KG1 (cell line): Measurements from ENCODE around the gene HHIPL1.

Experiments
- DNase-seq: peaks from one replicate; lab custom pipeline; 2025; lab: John Stamatoyannopoulos, UW

Gene HHIPL1

DNA sequence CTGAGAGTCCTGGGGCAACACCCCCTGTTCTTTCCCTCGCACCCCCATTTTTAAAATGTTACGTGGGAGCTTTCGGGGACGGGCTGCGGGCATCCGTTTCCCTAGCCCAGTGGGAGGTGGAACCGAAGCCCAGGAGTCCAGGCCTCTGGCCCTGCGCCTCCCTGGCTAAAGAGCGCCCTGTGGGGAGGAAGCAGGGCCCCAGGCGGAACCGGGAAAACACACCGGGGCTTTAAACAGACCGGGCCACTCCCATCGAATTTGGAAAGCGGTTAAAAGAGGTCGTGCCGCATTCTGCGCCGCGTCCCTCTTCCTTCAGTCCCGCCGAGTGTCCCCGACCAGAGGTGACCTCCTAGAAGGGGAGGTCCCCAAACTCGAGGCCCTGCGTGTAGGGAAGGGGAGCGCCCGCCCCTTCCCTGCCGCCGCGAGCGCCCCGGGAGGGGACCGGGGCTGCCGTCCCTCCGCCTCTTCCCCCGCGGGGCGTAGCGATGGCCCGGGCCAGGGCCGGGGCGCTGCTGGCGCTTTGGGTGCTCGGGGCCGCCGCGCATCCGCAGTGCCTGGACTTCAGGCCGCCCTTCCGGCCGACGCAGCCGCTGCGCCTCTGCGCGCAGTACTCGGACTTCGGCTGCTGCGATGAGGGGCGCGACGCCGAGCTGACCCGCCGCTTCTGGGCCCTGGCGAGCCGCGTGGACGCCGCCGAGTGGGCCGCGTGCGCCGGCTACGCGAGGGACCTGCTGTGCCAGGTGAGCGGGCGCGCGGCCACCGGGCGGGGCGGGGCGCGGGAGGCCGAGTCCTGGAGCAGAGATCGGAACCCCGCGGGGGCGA lies at the start of gene HHIPL1:
Gene HHIPL1, plus strand, starts transcription at position 407 of the 822 bp plus-strand sequence. Its CDS starts 79 bp downstream, at position 486.
- no peak for DNase-seq

DNA sequence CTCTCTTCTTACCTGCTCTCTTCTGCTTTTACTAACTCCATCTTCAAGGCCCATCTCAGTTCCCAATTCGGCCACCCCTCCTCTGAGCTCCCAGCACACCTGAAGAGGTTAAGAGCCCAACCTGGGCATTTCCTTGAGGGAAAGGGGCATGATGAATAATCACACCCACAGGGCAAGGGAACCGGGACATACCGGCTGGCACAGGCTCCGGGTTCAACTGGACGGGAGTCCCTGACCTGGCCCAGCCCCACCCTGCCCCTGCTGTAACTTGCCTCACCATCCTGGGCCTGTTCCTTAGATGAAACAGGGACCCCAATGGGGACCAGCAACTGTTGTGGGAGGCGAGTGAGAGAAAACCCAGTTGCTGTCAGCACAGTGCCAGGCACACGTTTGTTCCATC lies 49.4 kb upstream of the HHIPL1 start:
- DNase-seq, result no peak

DNA sequence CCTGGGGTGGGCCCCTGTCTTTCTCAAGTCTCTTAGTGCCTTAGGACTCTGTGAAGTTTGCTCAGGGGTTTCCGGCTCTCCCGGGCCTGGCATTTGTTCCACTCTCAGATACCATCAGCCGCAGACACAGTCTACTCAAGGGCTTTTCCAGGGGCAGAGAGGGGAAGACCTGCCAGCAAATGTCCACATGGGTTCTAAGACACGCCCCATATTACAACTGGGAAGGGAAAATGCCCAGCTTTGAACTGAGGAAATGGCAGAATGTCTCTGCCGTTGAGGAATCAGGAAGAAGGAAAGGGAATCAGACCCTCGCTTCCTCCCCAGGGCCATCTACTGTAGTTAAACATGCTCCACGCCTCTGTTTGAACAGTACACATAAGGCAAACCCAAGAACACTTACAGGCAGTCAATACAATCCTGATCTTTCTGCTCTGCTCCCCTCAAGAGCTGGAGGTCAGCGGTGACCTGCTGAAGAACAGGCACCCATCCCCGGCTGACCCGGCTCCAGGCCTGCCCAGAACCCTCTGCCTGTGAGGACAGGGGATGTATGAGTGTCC lies 48.8 kb upstream of the HHIPL1 start:
- DNase-seq, result no peak

DNA sequence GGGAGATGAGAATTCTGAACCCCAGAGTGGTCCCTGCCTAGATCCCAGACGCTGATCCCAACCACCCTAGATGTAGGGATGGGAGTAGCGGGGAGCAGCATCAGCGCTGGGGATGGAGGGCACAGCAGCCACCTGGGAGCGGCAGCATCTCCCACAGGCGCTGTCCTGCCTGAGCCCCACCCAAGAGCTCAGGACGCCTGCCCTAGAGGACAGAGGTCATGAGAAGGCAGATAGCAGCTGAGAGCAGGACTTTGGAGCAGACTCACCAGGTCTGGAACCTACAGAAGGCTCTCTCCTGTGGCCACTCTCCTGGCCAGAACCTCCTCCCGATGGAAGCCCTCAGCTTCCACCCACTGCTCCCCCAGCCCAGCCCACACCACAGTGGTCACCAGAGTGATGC lies 48.2 kb upstream of the HHIPL1 start:
- DNase-seq, result no peak

DNA sequence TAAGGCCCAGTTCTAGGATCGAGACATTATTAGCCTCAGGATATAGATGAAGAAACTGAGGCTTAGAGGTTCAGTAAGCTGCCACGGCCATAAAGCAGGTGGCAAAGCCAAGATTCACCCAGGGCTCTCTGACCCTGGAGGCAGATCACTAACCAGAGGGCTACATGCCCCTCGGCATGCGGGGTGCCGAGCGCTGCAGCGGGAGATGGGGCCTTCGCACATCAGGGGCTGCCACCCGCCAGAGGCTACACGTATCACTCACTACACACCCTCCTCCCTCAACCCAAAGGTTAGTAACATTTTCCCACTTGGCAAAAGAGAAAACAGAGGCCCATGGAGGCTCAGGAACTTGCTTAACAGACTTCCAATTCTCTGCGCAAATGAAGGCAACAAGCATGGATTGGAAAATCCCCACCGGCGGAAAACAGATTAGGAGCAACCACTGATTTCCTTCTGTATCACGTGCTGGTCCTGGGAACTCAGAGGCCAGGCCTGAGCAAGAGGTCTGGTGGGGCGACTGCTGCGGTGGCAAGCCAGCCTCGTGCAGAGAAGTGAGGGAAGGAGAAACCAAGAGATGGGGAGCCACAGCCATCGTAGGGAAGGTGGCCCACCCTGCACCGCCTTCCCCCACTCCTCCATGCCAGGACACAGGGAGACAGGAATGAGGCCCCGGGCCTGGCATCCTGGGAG lies 46.9 kb upstream of the HHIPL1 start:
- DNase-seq, result no peak

DNA sequence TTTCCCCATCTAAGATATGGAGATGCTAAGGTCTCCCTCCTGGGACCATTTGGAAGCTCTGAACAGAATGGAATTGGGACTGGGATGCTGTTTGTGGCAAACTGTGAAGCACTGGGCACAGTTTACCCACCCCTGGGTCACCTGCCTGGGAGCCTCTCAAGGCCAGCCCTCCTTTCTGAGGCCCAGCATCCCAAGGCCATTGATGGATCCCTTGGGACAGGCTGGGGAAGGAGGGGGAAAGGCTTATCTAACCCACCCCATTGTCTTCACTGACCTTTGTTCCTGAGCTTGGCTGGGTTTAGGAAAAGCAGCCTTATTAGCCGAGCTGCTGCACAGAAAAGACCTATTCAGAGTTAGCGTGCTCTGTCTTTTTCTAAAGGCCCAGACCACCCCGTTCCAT lies 46.2 kb upstream of the HHIPL1 start:
- no peak for DNase-seq

DNA sequence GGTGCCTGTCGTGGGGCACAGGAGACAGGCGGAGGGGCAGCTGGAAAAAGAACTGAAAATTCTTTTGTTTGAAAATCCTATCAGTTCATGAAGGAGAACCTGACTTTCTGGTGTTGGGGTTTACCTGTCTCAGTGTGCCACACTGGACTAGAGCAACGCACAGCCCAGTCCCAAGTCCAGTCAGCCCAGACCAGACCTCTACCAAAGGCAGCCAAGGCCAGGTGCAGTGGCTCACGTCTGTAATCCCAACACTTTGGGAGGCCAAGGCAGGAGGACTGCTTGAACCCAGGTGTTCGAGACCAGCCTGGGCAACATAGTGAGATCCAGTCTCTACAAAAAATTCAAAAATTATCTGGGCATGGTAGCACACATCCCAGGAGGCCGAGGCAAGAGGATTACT lies 45.5 kb upstream of the HHIPL1 start:
- DNase-seq, result no peak

DNA sequence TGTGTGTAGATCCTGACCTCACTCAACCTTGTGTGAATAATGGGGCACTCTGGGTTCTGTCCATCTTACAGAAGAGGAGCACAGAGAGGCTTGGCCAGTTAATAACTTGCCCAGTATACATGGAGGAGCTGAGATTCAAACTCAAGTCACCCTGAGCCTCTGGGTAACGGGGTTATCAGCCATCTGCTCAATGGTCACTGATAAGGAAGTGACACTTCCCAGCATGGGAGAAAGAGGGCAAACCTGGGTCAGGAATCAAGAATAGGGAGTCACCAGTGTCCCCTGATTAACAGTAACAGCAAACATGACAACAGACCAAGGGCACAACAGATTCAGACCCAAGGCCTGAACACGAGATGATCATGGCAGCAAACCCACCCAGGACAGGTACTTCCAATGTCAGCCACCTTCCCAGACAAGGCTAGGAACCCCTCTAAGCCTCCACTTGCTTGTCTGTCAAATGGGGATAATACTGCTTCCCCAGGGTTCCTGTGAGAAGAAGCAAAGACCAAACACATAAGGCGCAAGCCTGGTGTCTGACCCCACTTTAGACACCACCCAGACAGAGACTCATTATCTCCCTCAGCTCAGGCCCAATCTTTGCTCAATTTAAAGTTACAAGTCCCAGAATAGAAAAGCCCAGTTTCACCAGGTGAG lies 44.6 kb upstream of the HHIPL1 start:
- no peak for DNase-seq

DNA sequence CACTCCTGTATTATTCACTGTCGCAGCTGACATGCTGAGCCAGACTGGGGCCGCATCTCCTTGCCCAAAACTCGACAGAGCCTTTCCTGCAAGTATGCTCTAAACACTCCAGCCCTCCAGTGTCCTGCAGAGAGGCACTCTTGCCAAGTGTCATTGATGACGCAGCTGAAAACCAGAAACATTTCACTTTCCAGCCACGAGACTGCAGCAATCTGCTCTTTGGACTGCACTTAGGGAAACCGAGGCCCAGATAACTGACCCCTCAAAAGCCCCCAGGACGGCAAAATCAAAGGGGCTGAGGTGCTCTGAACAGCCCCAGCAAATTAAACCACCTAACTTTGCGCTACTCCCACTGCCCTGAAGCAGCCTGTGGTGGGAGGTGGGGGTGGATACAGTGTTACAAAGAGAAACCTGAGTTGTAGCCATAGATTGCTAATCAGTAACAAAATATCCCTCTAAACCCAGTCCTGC lies 43.5 kb upstream of the HHIPL1 start:
- no peak for DNase-seq

DNA sequence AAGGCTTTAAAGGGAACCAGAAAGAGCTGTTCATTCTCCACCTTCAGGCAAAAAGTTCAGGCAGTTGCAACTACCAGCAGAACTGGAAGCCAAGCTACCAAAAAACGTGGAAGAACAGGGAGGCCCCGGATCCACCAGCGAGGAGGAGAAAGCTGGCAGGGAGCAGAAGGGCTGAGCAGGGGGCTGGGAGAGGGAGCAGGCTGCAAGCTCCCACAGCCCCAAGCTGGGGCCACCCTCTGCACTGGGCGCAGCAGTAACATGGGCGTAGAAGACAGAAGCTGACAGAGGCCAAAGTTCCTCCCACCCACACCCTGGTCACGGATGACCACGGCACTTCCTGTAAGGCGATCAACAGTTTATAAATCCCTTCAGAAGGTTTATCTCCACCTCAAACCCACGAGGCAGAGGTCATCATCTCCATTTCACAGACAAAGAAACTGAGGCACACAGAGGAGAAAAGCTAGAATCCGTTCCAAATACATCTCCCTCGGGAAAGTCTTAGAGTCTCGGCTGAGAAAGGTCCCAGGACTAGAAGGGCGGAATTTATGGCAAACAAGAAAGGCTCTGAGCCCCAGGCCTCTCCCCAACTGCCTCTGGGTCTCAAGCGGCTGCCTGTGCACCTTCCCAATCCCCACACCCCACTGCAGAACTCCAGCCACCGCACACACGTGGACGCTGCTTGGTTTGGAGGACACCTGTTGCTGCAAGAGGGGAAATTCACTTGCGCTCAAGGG lies 42.7 kb upstream of the HHIPL1 start:
- DNase-seq, result no peak

DNA sequence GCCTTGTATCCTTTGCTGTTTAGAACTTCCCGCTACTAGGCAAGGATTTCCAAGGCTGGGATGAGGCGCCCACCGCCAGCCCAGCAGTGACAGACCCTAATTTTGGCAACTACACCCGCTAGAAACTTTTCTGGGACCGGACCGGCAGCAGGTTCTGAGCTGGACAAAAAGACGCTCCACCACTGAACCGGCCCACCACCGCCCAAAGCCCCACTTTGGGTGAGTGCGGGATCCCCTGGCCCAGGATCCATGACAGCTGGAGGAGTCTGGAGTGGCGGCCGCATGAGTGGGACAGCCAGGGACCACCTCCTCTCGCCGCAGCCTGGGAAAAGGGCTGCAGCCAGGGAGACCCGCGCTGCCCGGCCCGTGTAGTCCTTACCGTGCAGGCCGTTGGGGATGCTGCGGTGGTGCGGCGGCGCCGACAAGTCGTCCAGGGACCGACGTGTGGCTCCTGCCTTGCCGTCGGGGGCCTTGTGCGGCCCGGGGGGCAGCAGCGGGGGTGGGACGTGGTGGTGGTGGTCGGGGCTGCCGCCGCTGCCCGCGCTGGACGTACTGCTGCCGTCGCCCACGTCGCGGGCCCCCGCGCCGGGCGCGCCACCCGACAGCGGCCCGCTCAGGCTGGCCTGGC lies 42.0 kb upstream of the HHIPL1 start:
- DNase-seq, result no peak

DNA sequence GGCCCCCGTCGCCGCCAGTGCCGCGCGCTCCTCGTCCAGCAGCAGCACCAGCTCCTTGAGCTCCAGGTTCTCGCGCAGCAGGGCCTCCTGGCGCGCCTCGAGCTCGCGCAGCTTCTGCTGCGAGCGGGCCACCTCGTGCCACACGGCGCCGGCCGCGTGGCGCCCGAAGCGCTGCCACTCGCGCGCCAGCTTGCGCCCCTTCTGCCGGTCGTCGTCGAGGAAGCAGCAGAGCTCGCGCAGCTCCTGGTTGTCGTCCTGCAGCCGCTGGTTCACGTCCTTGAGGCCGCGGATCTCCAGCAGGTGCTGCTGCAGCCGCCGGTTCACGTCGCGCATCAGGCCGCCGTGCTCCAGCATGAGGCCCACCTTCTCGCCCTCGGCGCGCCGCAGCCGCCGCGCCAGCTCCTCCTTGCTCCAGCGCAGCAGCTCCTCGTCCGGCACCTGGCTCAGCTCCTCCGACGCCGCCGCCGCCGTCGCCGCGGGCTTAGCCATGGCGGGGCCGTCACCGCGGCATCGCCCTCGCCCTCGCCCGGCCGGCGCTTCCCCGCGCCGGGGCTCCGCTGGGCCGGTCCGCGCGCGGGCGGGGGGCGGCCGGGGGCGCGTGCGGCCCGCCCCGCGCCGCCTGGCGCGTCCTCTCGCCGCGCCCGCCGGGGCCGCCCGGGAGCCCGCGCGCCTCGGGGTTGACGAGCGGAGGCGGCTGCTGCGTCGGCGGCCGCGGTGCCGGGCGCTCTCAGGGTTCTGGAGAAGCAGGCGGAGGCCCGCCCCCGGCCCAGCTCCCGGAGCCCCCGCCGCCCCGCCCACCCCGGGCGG lies 41.3 kb upstream of the HHIPL1 start, which contains the start of gene CCDC85C:
Gene CCDC85C, minus strand, starts transcription at position 737 of the 807 bp plus-strand sequence. Its CDS starts 248 bp downstream, at position 489.
- DNase-seq, result no peak

DNA sequence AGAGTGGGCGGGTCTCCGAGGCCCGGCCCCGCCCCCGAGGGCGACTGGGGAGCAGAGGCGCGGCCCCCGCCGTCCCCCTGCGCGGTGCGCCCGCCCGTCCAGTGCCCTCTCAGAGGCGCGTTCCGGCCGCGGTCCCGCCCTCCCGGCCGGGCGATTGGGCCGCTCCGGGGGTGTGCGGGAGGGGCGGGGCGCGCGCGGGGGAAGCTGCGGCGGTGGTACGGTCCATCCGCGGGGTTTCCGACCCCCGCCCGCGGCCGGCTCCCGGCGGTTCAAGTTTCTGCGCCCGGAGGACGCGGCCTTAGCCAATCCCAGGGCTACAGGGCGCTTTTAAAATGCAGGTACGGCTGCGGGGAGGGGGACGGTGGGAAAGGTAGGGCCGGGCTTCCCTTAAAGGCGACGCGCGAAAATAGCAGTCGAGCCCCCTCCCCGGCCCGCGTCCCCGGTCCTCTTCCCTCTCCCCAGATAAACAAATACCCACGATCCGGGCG lies 40.6 kb upstream of the HHIPL1 start:
- DNase-seq, result peak; percentile 95

DNA sequence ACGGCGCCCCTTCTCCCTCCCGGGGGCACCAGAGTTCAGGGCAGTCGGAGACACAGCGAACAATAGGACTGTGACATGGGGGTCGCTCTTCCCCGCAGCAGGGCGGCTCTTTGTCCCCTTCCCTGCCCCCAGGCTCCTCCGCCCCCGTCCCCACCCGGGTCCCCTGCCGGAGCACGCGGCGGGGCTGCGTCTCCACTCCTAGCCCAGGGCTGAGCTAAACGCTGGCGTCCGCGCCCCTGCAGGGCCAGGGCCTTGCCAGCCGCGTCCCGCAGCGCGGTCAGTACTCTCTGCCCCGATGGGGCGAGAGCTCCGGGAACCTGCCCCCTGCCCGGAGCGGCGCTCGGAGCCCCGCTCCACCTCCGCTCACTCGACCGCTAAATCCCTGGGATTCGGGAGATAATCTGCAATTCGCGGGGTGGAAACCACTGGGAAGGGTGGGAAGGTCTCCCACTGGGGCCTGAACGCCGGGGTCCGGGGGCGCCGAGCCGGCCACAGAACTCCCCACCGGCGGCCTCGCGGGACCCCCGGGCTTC lies 40.1 kb upstream of the HHIPL1 start:
- DNase-seq, result no peak

DNA sequence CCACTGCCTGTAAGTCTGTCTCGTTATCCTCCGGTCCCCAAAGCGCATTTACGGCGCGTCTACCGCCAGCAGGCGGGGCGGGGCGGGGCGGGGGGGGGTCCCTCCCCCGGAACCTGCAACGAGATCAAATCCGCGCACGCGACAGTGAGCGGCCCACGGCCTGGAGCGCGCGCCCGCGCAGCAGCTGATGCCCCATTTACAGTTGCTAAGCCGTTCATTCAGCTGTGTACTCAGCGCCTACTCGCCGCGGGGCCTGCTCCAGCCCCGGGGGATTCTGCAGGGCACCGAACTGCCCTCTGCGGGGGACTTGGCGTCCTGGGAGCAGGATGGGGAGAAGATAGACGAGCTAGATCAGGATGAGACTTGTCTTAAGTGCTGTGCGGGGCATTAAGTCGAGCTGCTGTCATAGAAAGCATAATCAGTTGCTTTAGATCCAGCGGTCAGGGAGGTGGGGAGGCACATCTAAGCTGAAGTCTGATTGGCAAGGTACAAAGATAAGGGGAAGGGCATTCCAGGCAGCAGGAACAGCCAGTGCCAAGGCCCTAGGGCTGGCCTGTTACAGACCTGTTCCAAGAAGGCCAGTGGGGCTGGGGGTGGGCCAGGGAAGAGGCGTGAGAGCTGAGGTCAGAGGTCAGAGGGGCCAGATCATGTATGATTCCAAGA lies 39.5 kb upstream of the HHIPL1 start:
- DNase-seq, result peak; percentile 29

DNA sequence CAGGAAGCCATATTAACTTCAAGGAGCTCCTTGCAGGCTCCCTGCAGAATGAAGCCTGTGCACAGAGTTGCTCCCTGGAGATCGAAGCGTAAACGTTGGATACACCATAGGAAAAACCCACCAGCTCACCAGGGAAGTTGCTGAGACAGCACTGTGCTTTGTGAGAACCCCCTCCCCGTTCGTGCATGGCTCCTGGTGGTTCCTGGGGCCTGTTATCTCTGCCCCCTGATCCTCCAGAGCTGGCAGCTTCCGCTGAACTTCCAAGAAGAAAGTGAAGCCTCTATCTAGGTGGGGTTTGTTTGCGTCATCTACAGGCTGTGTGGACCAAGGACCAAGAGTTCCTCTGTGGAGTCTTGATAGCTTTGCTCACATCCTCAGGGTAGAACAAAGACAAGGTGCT lies 38.6 kb upstream of the HHIPL1 start:
- DNase-seq, result no peak

DNA sequence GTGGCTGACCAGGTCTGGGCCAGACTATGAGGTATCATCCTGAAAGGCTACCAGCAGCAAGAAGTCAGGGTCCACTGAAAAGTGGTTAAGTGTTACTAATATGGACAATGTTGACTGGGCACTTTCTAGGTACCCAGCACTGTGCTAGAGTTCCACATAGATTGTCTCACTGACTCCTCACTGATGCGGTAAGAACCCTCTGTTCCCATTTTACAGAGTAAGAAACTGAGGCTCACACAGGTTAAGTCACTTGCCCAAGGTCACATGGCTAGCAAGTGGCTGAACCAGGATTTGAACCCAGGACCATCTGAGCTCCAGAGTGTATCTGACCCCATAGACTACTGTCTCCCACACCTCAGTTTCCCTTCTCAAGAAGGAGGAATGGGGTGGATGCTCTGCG lies 36.3 kb upstream of the HHIPL1 start:
- DNase-seq, result no peak

DNA sequence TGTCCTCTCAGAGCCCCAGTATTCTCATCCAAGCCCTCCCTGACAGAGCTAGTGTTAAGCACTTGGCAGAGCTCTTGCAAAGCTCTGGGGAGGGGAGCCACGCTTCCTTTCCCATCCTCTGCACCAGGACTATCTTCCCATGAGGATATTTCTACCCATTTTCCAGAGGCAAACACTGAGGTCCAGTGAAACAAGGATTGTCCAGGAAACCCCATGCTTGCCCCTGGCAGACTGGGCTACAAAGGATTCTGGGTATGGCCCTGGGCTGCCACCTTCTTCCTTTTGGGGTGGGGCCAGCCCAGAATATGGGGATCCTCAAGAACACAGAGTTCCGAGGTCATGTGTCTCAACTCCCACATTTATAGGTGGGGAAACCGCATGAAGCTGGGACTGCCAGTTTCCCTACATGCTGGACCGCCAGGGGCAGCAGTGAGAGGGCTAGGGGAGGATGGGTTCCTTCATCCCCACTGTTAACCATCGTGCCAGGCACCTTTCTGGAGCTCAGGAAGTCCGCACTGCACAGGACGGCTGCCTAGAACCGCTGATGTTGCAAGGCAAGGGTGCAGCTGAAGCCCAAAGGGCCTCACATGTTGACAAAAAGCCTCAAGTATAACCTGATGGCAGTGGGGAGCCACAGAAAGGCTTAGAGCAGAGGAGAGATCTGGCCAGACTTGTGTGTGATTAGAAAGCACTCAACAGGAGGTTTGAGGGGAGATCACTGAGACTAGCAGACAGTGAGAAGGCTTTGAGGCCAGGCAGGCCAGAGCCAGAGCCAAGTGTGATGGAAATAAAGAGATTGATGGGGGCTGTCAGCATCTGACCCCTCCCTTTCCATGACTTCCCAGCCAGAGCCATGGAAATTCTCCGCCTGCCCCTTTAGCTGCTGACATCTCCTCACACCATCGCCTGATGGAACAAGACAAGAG lies 35.4 kb upstream of the HHIPL1 start:
- DNase-seq, result no peak
